GOT3 (cell line): Measurements from ENCODE around the gene CTXN3.

Source experiments
- DNase-seq: peaks from one replicate; lab custom pipeline; 2025; ENCODE audit warnings: mixed read lengths; lab: John Stamatoyannopoulos, UW

CTXN3 gene

GRCh38 chr5:127649018-127649439, at the start of gene CTXN3:
TSS of gene CTXN3 (plus strand) at chr5:127649082. CDS start at chr5:127657522, 8,440 bp downstream.
- no peak for DNase-seq

GRCh38 chr5:127599320-127599719, 49.6 kb upstream of the CTXN3 start:
- DNase-seq = no peak

- DNase-seq = no peak
Observed at GRCh38 chr5:127599847-127600246, 49.0 kb upstream of the CTXN3 start.

- DNase-seq = no peak
Observed at GRCh38 chr5:127601111-127601510, 47.8 kb upstream of the CTXN3 start.

GRCh38 chr5:127601601-127602000, 47.3 kb upstream of the CTXN3 start:
- no peak for DNase-seq

- DNase-seq = no peak
Observed at GRCh38 chr5:127602481-127602880, 46.4 kb upstream of the CTXN3 start.

GRCh38 chr5:127602896-127603844, 45.7 kb upstream of the CTXN3 start:
- no peak for DNase-seq

GRCh38 chr5:127608077-127608660, 40.7 kb upstream of the CTXN3 start:
- no peak for DNase-seq

GRCh38 chr5:127609011-127609410, 39.9 kb upstream of the CTXN3 start:
- DNase-seq = no peak

GRCh38 chr5:127609957-127610356, 38.9 kb upstream of the CTXN3 start:
- DNase-seq = no peak

- no peak for DNase-seq
Observed at GRCh38 chr5:127612441-127613141, 36.3 kb upstream of the CTXN3 start.

GRCh38 chr5:127615916-127616315, 33.0 kb upstream of the CTXN3 start:
- no peak for DNase-seq

- DNase-seq = no peak
Observed at GRCh38 chr5:127619908-127620479, 28.9 kb upstream of the CTXN3 start.

GRCh38 chr5:127621601-127622325, 27.1 kb upstream of the CTXN3 start:
- no peak for DNase-seq

- DNase-seq = no peak
Observed at GRCh38 chr5:127634007-127634406, 14.9 kb upstream of the CTXN3 start.

- no peak for DNase-seq
Observed at GRCh38 chr5:127639828-127640227, 9.1 kb upstream of the CTXN3 start.

GRCh38 chr5:127642949-127643348, 5.9 kb upstream of the CTXN3 start:
- DNase-seq = no peak

GRCh38 chr5:127643607-127644006, 5.3 kb upstream of the CTXN3 start:
- no peak for DNase-seq

GRCh38 chr5:127645300-127645726, 3.6 kb upstream of the CTXN3 start:
- DNase-seq = no peak

GRCh38 chr5:127647361-127647958, 1.4 kb upstream of the CTXN3 start:
- no peak for DNase-seq

GRCh38 chr5:127650022-127650421, 1.1 kb downstream of the CTXN3 start:
- no peak for DNase-seq
